Lung (tissue), 12 donors: ENCODE results near the gene RNF144A. TPM values are rescaled to one million over a fixed set of nuclear protein-coding genes. Genes with fewer than 3 reads are reported as not detected.
A peak's percentile ranks its signal among the peaks of the same experiment; 100 is the strongest.

ENCODE experiments used
- ATAC-seq: fragments of 200-7000 bp; cut with Tn5 transposase; one replicate; pipeline ENCODE4 v1.9.1; 2020; ENCODE audit warnings: moderate number of reproducible peaks; ENCODE audit not compliant: insufficient read depth, low FRiP score
- DNase-seq, 3 donors: peaks; one replicate each; pipeline ENCODE4 v3.0.0-alpha.2; 2013 to 2017
- H3K27ac ChIP-seq, 2 donors: one replicate each; pipeline ENCODE4 v1.5.1; 2013; ENCODE audit warnings: mild to moderate bottlenecking in 2 of 2, moderate library complexity in 2 of 2, control low read depth in 1 of 2, inconsistent platforms in 1 of 2, low read depth in 1 of 2, low read length in 1 of 2
- H3K27me3 ChIP-seq, 3 donors: one replicate each; pipeline ENCODE4 v1.5.1; 2013; ENCODE audit warnings: low read length in 2 of 3; ENCODE audit not compliant: control insufficient read depth in 3 of 3, insufficient read depth in 3 of 3
- H3K36me3 ChIP-seq, 4 donors: one replicate each; pipeline ENCODE4 v1.5.1; 2013; ENCODE audit warnings: low read length in 4 of 4, mild to moderate bottlenecking in 1 of 4, moderate library complexity in 1 of 4; ENCODE audit not compliant: control insufficient read depth in 4 of 4, insufficient read depth in 4 of 4
- H3K4me1 ChIP-seq, 5 donors: one replicate each; pipeline ENCODE4 v1.5.1; 2013; ENCODE audit warnings: low read length in 5 of 5, mild to moderate bottlenecking in 2 of 5, moderate library complexity in 1 of 5; ENCODE audit not compliant: control insufficient read depth in 5 of 5, insufficient read depth in 5 of 5
- H3K4me3 ChIP-seq: one replicate; pipeline ENCODE4 v1.5.1; 2013; ENCODE audit warnings: mild to moderate bottlenecking, control low read depth, moderate library complexity
- H3K9ac ChIP-seq, 2 donors: one replicate each; pipeline ENCODE4 v1.5.1; 2013; ENCODE audit warnings: low read length in 2 of 2, control low read depth in 1 of 2; ENCODE audit not compliant: insufficient read depth in 1 of 2
- H3K9me3 ChIP-seq, 4 donors: one replicate each; pipeline ENCODE4 v1.5.1; 2013; ENCODE audit warnings: low read length in 3 of 4, mild to moderate bottlenecking in 1 of 4, moderate library complexity in 1 of 4; ENCODE audit not compliant: control insufficient read depth in 4 of 4, insufficient read depth in 3 of 4
- WGBS, 2 donors: extraction: QIAGEN DNeasy Blood & Tissue Kit; methylation state at CpG; one replicate each; pipeline ENCODE4 v1.1.7; 2013; 5-methylcytosine and 5-hydroxymethylcytosine counted together
- polyA plus RNA-seq, 2 donors: library from polyadenylated mRNA; stranded (reverse); fragments of 200-250 nt; gene quantifications; one replicate each; pipeline ENCODE4 v1.2.1, GENCODE V29; 2013
- total RNA-seq, 2 donors: library from RNA; depleted of rRNA in 1 of 2; stranded (reverse); fragments of >200 nt in 1 of 2; gene quantifications; one replicate each; pipeline ENCODE4 v1.2.1, GENCODE V29; 2014 to 2021
- TF ChIP-seq, protein P1 (sequence below): IDR thresholded peaks from 2 replicates; pipeline ENCODE4 v1.5.1; 2012; ENCODE audit warnings: mild to moderate bottlenecking; ENCODE audit errors: control extremely low read depth, extremely low read depth
- donor health status: control.
- donor health status: control.
- donor health status: Bipolar disorder and iron deficiency.
- donor health status: healthy.
- donor health status: DM: yes; HTN: yes; CAD: no.

Gene RNF144A
- total and polyA plus RNA-seq, 4 donors = 2.7 to 25.3 (median 5.8) TPM

DNA sequence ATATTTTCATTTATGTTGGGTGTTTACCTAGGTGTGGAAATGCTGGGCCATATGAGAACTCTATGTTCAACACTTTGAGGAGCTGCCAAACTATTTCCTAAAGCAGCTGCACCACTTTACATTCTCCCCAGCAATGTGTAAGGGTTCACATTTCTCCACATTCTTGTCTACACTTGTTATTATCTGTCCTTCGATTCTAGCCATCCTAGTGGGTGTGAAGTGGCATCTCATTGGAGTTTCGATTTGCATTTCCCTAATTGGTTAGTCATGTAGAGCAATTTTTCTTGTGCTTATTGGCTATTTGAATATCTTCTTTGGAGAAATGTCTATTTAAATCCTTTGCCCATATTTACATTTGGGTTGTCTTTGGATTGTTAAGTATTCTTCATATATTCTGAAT lies 21.9 kb downstream of the RNF144A start:
- Histone ChIP-seq H3K4me3 (no peak overlapping the region), H3K27me3 (no peaks in the 10 kb centered on the region), H3K9me3 (no peaks in the 10 kb centered on the region), H3K4me1 (peaks cover 0 to 7% (median 0%) of the 10 kb centered on the region in 5 donors), H3K27ac (no peak overlapping the region), H3K36me3 (peaks cover 0 to 25% (median 6%) of the 10 kb centered on the region in 4 donors), H3K9ac (no peak overlapping the region)
- DNase-seq (no peak), ATAC-seq (no peak)
- 72 to 96% methylated on average over 2 of the region's 2 CpGs for WGBS, 2 donors
- TF ChIP-seq, protein P1, sequence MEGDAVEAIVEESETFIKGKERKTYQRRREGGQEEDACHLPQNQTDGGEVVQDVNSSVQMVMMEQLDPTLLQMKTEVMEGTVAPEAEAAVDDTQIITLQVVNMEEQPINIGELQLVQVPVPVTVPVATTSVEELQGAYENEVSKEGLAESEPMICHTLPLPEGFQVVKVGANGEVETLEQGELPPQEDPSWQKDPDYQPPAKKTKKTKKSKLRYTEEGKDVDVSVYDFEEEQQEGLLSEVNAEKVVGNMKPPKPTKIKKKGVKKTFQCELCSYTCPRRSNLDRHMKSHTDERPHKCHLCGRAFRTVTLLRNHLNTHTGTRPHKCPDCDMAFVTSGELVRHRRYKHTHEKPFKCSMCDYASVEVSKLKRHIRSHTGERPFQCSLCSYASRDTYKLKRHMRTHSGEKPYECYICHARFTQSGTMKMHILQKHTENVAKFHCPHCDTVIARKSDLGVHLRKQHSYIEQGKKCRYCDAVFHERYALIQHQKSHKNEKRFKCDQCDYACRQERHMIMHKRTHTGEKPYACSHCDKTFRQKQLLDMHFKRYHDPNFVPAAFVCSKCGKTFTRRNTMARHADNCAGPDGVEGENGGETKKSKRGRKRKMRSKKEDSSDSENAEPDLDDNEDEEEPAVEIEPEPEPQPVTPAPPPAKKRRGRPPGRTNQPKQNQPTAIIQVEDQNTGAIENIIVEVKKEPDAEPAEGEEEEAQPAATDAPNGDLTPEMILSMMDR = no peak

DNA sequence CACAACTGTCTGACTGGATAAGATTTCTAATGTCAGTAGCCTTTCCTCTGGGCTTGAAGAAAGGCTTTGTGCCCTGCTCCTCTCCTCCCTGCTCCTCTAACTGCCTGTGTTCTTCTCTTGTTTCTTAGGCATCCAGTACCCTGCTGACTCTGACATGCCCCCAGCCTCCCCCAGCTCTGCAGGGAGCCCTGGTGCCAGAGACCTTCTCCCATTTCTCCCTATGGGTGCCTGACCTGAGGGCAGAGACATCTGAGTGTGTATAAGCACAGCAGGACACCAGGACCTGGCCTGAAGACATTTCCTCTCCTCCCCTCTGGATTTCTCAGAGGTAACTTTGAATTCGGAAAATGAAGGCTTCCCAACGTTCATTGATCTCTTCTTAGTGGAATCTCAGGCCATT lies 23.6 kb downstream of the RNF144A start:
- Histone ChIP-seq H3K36me3 (peaks cover 0 to 25% (median 6%) of the 10 kb centered on the region in 4 donors), H3K4me3 (no peak overlapping the region), H3K4me1 (peaks cover 0 to 9% (median 0%) of the 10 kb centered on the region in 5 donors), H3K9me3 (no peaks in the 10 kb centered on the region), H3K27ac (peak overlapping the region in 1 of 2 donors; percentile 77), H3K9ac (no peak overlapping the region), H3K27me3 (no peaks in the 10 kb centered on the region)
- no peak for ATAC-seq
- 70 to 79% methylated on average over 2 of the region's 2 CpGs for WGBS, 2 donors
- TF ChIP-seq, protein P1 = no peak
- no peak for DNase-seq

DNA sequence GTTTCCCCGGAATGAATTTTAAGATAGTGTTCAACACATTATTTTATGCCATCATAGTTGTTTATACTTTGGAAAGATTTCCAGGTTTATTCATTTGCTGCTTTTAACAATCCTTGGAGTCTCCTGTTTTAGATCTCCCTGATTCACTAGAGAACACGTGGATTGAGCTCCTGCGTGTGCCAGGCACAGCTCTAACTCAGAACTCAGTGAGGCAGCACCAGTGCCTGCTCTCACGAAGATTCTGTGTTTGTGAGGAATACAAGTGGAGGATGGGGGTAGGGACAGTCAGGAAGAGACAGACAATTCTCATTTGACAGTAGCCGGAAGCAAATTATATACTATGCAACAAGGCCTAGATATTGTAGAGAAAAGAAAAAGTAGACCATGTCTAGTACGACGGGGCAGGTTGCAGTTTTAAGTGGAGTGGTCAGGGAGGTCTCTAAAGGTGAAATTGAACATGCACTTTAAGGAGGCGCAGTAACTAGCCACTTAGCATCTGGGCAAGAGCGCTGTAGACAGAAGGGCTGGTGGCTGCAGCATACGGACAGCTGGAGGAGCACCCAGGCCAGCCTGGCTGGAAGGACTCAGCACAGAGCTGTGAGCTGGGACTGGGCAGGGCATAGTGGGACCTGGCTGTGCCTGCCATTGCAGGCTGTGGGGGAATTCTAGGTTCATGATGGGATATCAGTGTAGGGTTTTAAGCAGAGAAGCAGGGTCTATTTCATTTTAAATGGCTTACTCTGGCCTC lies 24.3 kb downstream of the RNF144A start:
- Histone ChIP-seq H3K27me3 (no peaks in the 10 kb centered on the region), H3K27ac (no peak overlapping the region), H3K36me3 (peaks cover 0 to 25% (median 6%) of the 10 kb centered on the region in 4 donors), H3K4me3 (no peak overlapping the region), H3K4me1 (peaks cover 0 to 9% (median 0%) of the 10 kb centered on the region in 5 donors), H3K9me3 (no peaks in the 10 kb centered on the region), H3K9ac (no peak overlapping the region)
- TF ChIP-seq, protein P1 = no peak
- DNase-seq = no peak
- 71 to 81% methylated on average over 10 of the region's 10 CpGs for WGBS, 2 donors
- no peak for ATAC-seq
